CD4-positive, CD25-positive, alpha-beta regulatory T cell (primary cell): ENCODE measurements around the gene PCSK1. TPM values are rescaled to one million over a fixed set of nuclear protein-coding genes. Genes with fewer than 3 reads are reported as not detected.

Experiments used
- ATAC-seq, 2 donors: fragments of 150-1000 bp; cut with Tn5 transposase; one replicate each; pipeline ENCODE4 v1.10.0; 2021; ENCODE audit warnings: low read depth in 2 of 2, moderate number of reproducible peaks in 2 of 2, moderate library complexity in 1 of 2
- DNase-seq, 3 donors: peaks; one replicate each; pipeline versions ENCODE4 v3.0.0 to v3.0.0-alpha.2; 2012 to 2022; ENCODE audit warnings: mixed read lengths in 1 of 3
- H3K27ac ChIP-seq: one replicate; pipeline ENCODE4 v1.7.0; 2013; ENCODE audit warnings: mild to moderate bottlenecking, low read length; ENCODE audit not compliant: insufficient read depth, poor library complexity, severe bottlenecking
- H3K27me3 ChIP-seq: one replicate; pipeline ENCODE4 v1.7.0; 2013; ENCODE audit warnings: low read length; ENCODE audit not compliant: control insufficient read depth, insufficient read depth
- H3K36me3 ChIP-seq: one replicate; pipeline ENCODE4 v1.7.0; 2013; ENCODE audit warnings: mild to moderate bottlenecking, low read length, moderate library complexity; ENCODE audit not compliant: control insufficient read depth, insufficient read depth
- H3K4me1 ChIP-seq: 2 replicates; pipeline ENCODE4 v1.7.0; 2013; ENCODE audit warnings: mild to moderate bottlenecking, low read length; ENCODE audit not compliant: insufficient read depth, control insufficient read depth, poor library complexity, severe bottlenecking
- H3K4me3 ChIP-seq: one replicate; pipeline ENCODE4 v1.7.0; 2013; ENCODE audit warnings: low read depth, mild to moderate bottlenecking, low read length, moderate library complexity
- H3K9me3 ChIP-seq, 2 experiments: 1 replicate in 1 of 2; 2 replicates in 1 of 2; pipeline ENCODE4 v1.7.0; 2013; ENCODE audit warnings: low read length in 2 of 2, mild to moderate bottlenecking in 1 of 2, moderate library complexity in 1 of 2; ENCODE audit not compliant: control insufficient read depth in 2 of 2
- H3K27ac Mint-ChIP-seq, 3 donors: one replicate each; pipeline ENCODE4 v1.8.0; 2020 to 2022; ENCODE audit warnings: mild to moderate bottlenecking in 3 of 3, mixed read lengths in 3 of 3, moderate library complexity in 2 of 3
- H3K27me3 Mint-ChIP-seq: one replicate; pipeline ENCODE4 v1.8.0; 2022; ENCODE audit warnings: mild to moderate bottlenecking, mixed read lengths
- H3K36me3 Mint-ChIP-seq: one replicate; pipeline ENCODE4 v1.8.0; 2020; ENCODE audit warnings: mixed read lengths
- H3K4me1 Mint-ChIP-seq, 4 donors: one replicate each; pipeline ENCODE4 v1.8.0; 2020 to 2022; ENCODE audit warnings: mixed read lengths in 4 of 4, mild to moderate bottlenecking in 1 of 4
- H3K4me3 Mint-ChIP-seq, 4 donors: one replicate each; pipeline ENCODE4 v1.8.0; 2020 to 2022; ENCODE audit warnings: mild to moderate bottlenecking in 4 of 4, mixed read lengths in 4 of 4, moderate library complexity in 3 of 4
- H3K9me3 Mint-ChIP-seq, 7 donors: one replicate each; pipeline ENCODE4 v1.8.0; 2020 to 2022; ENCODE audit warnings: mixed read lengths in 7 of 7, mild to moderate bottlenecking in 3 of 7, moderate library complexity in 2 of 7
- polyA plus RNA-seq, 4 donors: library from polyadenylated mRNA; unstranded; fragments of 300-500 nt; fragmentation: Illumina TruSeq; gene quantifications; one replicate each; pipeline ENCODE4 v1.2.3, GENCODE V29; 2021
- total RNA-seq: library from RNA; stranded (reverse); gene quantifications from one replicate; pipeline ENCODE4 v1.2.3, GENCODE V29; 2022

The PCSK1 gene
- total and polyA plus RNA-seq, 5 donors from 2014 or later: not detected

DNA sequence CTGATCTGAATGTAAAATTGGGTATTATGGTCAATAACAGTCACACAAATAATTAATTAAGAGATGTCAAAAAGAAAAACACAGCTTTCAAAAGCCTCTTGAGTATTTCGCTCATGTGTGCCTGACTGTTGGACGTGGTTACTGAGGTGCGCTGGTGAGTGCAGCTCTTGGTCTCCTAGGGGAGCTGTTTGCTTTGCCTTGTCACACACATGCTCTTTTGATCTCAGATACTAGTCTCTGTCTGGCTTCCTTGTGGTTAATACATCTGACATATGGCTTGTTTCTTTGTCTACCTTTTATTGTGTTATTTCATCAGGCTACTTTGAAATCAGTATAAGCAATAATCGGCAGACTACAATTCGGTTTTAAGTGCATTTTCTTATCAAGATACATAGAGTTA is 51.5 kb downstream of the PCSK1 start:
- H3K4me1 ChIP-seq: no peaks in the 10 kb centered on the region
- Mint-ChIP-seq H3K27me3 (peaks cover 25% of the 10 kb centered on the region), H3K36me3 (no peaks in the 10 kb centered on the region), H3K27ac (no peak overlapping the region), H3K4me3 (no peak overlapping the region), H3K9me3 (peaks cover 0 to 3% (median 0%) of the 10 kb centered on the region in 7 donors), H3K4me1 (peaks cover 0 to 4% (median 0%) of the 10 kb centered on the region in 4 donors)
- H3K4me3 ChIP-seq: no peak overlapping the region
- ATAC-seq: peak; percentile 31 to 55
- no peak overlapping the region for H3K27ac ChIP-seq
- H3K36me3 ChIP-seq: no peaks in the 10 kb centered on the region
- peak in 1 of 3 donors; percentile 8 for DNase-seq
- H3K9me3 ChIP-seq: no peaks in the 10 kb centered on the region
- H3K27me3 ChIP-seq: peaks cover 12% of the 10 kb centered on the region

DNA sequence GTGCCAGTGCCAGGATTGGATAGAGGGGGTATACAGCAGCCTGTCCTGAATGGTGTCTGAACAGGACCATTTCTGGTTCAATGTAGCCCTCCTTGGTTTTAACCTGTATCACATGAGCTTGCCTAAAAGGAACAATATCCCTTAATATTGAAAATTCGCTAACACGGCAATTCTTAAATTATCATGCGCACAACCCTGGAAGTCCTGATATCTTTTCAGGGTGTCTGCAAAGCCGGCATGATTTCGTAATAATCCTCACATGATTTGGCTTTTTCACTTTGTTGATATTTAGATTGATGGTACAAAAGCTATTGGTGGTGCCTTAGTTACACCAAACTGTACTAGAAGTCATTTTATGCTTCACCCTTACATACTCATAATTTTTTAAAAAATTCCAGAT is 53.2 kb downstream of the PCSK1 start:
- Mint-ChIP-seq H3K27me3 (peaks cover 25% of the 10 kb centered on the region), H3K4me3 (no peak overlapping the region), H3K36me3 (no peaks in the 10 kb centered on the region), H3K27ac (no peak overlapping the region), H3K4me1 (peaks cover 0 to 4% (median 0%) of the 10 kb centered on the region in 4 donors), H3K9me3 (peaks cover 0 to 3% (median 0%) of the 10 kb centered on the region in 7 donors)
- no peaks in the 10 kb centered on the region for H3K9me3 ChIP-seq
- DNase-seq (no peak), ATAC-seq (no peak)
- H3K27me3 ChIP-seq: peaks cover 12% of the 10 kb centered on the region
- H3K4me1 ChIP-seq: no peaks in the 10 kb centered on the region
- no peak overlapping the region for H3K27ac ChIP-seq
- no peak overlapping the region for H3K4me3 ChIP-seq
- H3K36me3 ChIP-seq: no peaks in the 10 kb centered on the region

DNA sequence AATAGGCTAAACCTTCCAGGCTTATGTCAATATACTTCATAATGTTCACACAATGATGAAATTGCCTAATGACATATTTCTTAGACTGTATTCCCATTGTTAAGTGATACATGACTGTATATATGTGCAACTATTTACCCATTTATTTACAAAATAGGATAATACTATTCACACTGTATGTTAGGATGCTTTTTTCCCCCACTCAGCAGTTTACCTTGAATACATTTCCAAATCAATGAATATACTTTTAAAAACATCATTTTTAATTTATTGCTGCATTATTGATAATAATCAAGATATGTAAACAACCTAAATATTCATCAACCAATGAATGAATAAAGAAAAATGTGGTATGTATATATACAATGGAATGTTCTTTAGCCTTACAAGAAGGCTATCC is 55.5 kb downstream of the PCSK1 start:
- peaks cover 18% of the 10 kb centered on the region for H3K27me3 ChIP-seq
- H3K9me3 ChIP-seq: no peaks in the 10 kb centered on the region
- H3K27ac Mint-ChIP-seq: no peak overlapping the region
- no peaks in the 10 kb centered on the region for H3K36me3 ChIP-seq
- no peaks in the 10 kb centered on the region for H3K9me3 Mint-ChIP-seq
- DNase-seq (no peak), ATAC-seq (no peak)
- H3K27ac ChIP-seq: no peak overlapping the region
- peaks cover 0 to 5% (median 2%) of the 10 kb centered on the region in 4 donors for H3K4me1 Mint-ChIP-seq
- H3K4me1 ChIP-seq: no peaks in the 10 kb centered on the region
- H3K4me3 ChIP-seq: no peak overlapping the region
- H3K36me3 Mint-ChIP-seq: no peaks in the 10 kb centered on the region
- H3K27me3 Mint-ChIP-seq: peaks cover 30% of the 10 kb centered on the region
- no peak overlapping the region for H3K4me3 Mint-ChIP-seq

DNA sequence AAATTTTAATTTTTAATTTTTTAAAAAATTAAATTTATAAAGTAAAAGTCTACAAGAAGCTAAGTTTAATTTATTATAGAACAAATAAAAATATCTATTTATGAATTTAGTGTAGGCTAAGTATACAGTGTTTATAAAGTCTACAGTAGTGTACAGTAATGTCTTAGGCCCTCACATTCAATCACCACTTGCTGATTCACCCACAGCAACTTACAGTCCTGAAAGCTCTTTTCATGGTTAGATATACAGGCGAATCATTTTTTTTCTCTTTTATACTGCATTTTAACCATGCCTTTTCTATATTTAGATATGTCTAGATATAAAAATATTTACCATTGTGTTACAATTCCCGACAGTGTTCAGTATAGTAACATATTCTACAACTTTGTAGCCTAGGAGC is 55.9 kb downstream of the PCSK1 start:
- Mint-ChIP-seq H3K27ac (no peak overlapping the region), H3K9me3 (no peaks in the 10 kb centered on the region), H3K36me3 (no peaks in the 10 kb centered on the region)

DNA sequence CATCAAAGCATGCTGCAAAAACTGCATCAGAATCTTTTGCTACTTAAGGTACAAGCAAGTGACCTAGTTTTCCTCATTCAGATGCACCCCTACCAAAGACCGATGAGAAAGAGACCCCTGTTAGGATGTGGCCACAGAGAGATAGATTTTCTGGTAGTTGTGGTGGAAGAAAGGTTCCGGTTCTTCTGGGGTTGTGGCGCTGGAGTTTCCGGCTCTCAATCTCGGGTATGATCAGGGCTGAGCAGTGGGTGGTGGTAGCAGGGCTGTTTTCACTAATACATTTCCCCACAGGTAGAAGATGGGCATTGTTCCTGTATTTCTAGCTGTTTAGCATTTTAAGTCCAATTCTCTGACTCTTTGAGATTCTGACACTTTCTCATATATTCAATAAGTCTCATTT is 58.4 kb downstream of the PCSK1 start:
- Mint-ChIP-seq H3K4me1 (peaks cover 0 to 5% (median 0%) of the 10 kb centered on the region in 4 donors), H3K9me3 (peaks cover 0 to under 1% (median 0%) of the 10 kb centered on the region in 7 donors), H3K27ac (peak overlapping the region in 1 of 3 donors; percentile 73), H3K36me3 (no peaks in the 10 kb centered on the region), H3K4me3 (no peak overlapping the region), H3K27me3 (peaks cover 29% of the 10 kb centered on the region)
- H3K27ac ChIP-seq: no peak overlapping the region
- peaks cover 17% of the 10 kb centered on the region for H3K27me3 ChIP-seq
- no peaks in the 10 kb centered on the region for H3K4me1 ChIP-seq
- no peak for DNase-seq
- no peaks in the 10 kb centered on the region for H3K9me3 ChIP-seq
- no peaks in the 10 kb centered on the region for H3K36me3 ChIP-seq
- no peak overlapping the region for H3K4me3 ChIP-seq
- peak in 1 of 2 donors; percentile 48 for ATAC-seq

More for the DNA sequence above, 55.9 kb downstream of the PCSK1 start:
- H3K4me3 Mint-ChIP-seq: no peak overlapping the region
- H3K27me3 ChIP-seq: peaks cover 18% of the 10 kb centered on the region
- DNase-seq (no peak), ATAC-seq (no peak)
- H3K4me1 ChIP-seq: no peaks in the 10 kb centered on the region
- peaks cover 31% of the 10 kb centered on the region for H3K27me3 Mint-ChIP-seq
- no peak overlapping the region for H3K4me3 ChIP-seq
- no peaks in the 10 kb centered on the region for H3K36me3 ChIP-seq
- H3K4me1 Mint-ChIP-seq: peaks cover 0 to 5% (median 2%) of the 10 kb centered on the region in 4 donors
- no peaks in the 10 kb centered on the region for H3K9me3 ChIP-seq
- H3K27ac ChIP-seq: no peak overlapping the region

DNA sequence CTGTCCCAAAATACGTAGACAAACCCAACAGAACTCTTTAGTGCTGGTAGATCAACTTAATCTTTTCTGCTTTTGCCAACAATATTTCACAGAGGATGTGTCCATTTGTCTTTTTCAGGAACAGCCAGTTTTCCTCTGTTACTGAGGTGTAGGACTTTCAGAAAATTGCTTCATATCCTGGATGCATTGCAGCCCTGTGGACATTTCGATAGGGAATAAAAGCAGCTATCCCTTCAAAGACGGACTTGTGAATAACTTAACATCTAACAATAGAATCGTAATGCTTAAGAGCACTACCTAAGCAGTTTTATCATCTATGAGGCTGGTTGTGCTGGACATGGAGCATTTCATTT is 59.7 kb downstream of the PCSK1 start:
- no peaks in the 10 kb centered on the region for H3K36me3 ChIP-seq
- H3K27me3 Mint-ChIP-seq: peaks cover 32% of the 10 kb centered on the region
- H3K4me1 ChIP-seq: no peaks in the 10 kb centered on the region
- H3K36me3 Mint-ChIP-seq: no peaks in the 10 kb centered on the region
- peaks cover 0 to 5% (median 0%) of the 10 kb centered on the region in 4 donors for H3K4me1 Mint-ChIP-seq
- no peak overlapping the region for H3K27ac ChIP-seq
- no peak for DNase-seq
- no peaks in the 10 kb centered on the region for H3K9me3 ChIP-seq
- H3K27ac Mint-ChIP-seq: no peak overlapping the region
- no peak overlapping the region for H3K4me3 ChIP-seq
- H3K4me3 Mint-ChIP-seq: no peak overlapping the region
- no peak for ATAC-seq
- H3K9me3 Mint-ChIP-seq: peaks cover 0 to 5% (median 0%) of the 10 kb centered on the region in 7 donors
- peaks cover 20% of the 10 kb centered on the region for H3K27me3 ChIP-seq

DNA sequence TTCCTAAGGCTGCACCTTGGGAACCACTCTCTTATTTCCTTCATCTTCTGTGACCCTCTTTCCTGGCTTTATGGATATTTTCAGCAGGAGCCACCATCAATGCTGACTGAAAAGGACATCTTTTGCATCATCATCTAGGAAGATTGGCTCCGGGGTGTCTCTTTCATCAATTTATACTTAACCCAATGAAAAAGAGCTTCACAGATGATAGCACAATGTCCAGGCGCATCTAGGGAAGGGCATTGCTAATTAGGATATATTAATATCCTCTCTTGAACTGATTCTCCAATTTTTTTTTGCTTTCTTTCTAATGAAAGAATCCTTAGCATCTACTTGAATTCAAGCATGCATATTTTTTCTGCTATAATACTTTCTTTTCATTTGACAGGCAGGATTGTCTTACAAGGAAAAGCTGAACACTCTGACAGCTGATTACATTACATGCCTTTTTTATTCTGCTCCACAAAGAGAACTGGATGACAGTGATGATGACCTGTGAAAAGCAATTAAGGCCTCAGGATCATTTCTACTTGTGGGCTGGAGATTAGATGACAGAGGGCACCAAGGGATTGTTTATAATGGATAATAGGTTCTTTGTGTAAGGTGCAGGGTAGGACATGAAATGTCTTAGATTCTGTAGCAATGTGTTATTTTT is 60.2 kb downstream of the PCSK1 start:
- no peak overlapping the region for H3K4me3 Mint-ChIP-seq
- no peaks in the 10 kb centered on the region for H3K36me3 ChIP-seq

DNA sequence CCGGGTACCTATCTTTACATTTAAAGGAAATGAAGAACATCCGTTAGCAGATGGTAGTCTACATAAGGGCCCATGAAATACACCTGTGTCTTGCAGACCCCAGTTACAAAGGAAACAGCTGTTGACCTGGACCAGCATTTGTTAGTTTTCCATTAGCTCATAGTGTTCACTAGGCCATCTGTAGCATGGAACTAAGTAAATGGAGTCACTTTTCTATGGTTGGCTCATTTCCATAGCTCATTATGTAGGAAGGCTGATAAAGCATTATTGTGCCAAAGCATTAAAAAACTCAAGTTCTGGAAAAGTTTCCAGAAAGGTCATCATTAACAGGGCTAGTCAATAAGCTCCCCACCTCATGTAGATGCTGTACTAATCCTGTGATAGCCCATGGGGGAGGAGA is 62.1 kb downstream of the PCSK1 start:
- H3K27ac Mint-ChIP-seq: no peak overlapping the region
- H3K36me3 ChIP-seq: no peaks in the 10 kb centered on the region
- H3K27me3 ChIP-seq: peaks cover 16% of the 10 kb centered on the region
- no peak overlapping the region for H3K27ac ChIP-seq
- DNase-seq: no peak
- H3K4me1 ChIP-seq: no peaks in the 10 kb centered on the region
- no peaks in the 10 kb centered on the region for H3K36me3 Mint-ChIP-seq
- peaks cover 37% of the 10 kb centered on the region for H3K27me3 Mint-ChIP-seq
- ATAC-seq: no peak
- H3K9me3 ChIP-seq: no peaks in the 10 kb centered on the region
- peaks cover 0 to 5% (median 0%) of the 10 kb centered on the region in 7 donors for H3K9me3 Mint-ChIP-seq
- H3K4me1 Mint-ChIP-seq: peaks cover 0 to 5% (median 0%) of the 10 kb centered on the region in 4 donors
- no peak overlapping the region for H3K4me3 ChIP-seq
- no peak overlapping the region for H3K4me3 Mint-ChIP-seq

More for the DNA sequence above, 60.2 kb downstream of the PCSK1 start:
- Mint-ChIP-seq H3K27me3 (peaks cover 36% of the 10 kb centered on the region), H3K36me3 (no peaks in the 10 kb centered on the region), H3K9me3 (peaks cover 0 to 5% (median 0%) of the 10 kb centered on the region in 7 donors), H3K27ac (no peak overlapping the region), H3K4me1 (peaks cover 0 to 5% (median 0%) of the 10 kb centered on the region in 4 donors)
- Histone ChIP-seq H3K4me3 (no peak overlapping the region), H3K27me3 (peaks cover 20% of the 10 kb centered on the region), H3K4me1 (no peaks in the 10 kb centered on the region), H3K9me3 (no peaks in the 10 kb centered on the region), H3K27ac (no peak overlapping the region)
- DNase-seq: no peak
- ATAC-seq: no peak
